GM06990 (cell line): ENCODE results near the gene IL27RA.
A peak's percentile ranks its signal among the peaks of the same experiment; 100 is the strongest.

Experiments
- DNase-seq: peaks from one replicate; pipeline ENCODE4 v3.0.0-alpha.2; 2011; ENCODE audit not compliant: insufficient read length; ENCODE audit errors: extremely low read depth
- H3K27me3 ChIP-seq: replicated peaks from 2 replicates; pipeline ENCODE4 v1.6.0; 2011; ENCODE audit warnings: low read length; ENCODE audit not compliant: control insufficient read depth, insufficient read depth
- H3K36me3 ChIP-seq: 2 replicates; pipeline ENCODE4 v1.5.1; 2011; ENCODE audit warnings: low read length; ENCODE audit not compliant: control insufficient read depth, insufficient read depth
- H3K4me3 ChIP-seq: replicated peaks from 2 replicates; pipeline ENCODE4 v1.5.1; 2011; ENCODE audit warnings: low read depth, mild to moderate bottlenecking, control low read depth, low read length
- TF ChIP-seq, protein P1 (sequence below): IDR thresholded peaks from 2 replicates; pipeline ENCODE4 v1.5.1; 2011; ENCODE audit warnings: low read length, control low read depth, mild to moderate bottlenecking, inconsistent platforms; ENCODE audit not compliant: insufficient read depth, poor library complexity, severe bottlenecking

The IL27RA gene

GRCh38 chr19:14081797-14082674, 50.5 kb downstream of the IL27RA start:
- TF ChIP-seq, protein P1, sequence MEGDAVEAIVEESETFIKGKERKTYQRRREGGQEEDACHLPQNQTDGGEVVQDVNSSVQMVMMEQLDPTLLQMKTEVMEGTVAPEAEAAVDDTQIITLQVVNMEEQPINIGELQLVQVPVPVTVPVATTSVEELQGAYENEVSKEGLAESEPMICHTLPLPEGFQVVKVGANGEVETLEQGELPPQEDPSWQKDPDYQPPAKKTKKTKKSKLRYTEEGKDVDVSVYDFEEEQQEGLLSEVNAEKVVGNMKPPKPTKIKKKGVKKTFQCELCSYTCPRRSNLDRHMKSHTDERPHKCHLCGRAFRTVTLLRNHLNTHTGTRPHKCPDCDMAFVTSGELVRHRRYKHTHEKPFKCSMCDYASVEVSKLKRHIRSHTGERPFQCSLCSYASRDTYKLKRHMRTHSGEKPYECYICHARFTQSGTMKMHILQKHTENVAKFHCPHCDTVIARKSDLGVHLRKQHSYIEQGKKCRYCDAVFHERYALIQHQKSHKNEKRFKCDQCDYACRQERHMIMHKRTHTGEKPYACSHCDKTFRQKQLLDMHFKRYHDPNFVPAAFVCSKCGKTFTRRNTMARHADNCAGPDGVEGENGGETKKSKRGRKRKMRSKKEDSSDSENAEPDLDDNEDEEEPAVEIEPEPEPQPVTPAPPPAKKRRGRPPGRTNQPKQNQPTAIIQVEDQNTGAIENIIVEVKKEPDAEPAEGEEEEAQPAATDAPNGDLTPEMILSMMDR = no peak
- H3K36me3 ChIP-seq = no peaks in the 10 kb centered on the region; the same call in 1 of the 2 replicates
- H3K4me3 ChIP-seq = peak overlapping the region; percentile 83
- H3K27me3 ChIP-seq = no peaks in the 10 kb centered on the region
- DNase-seq = no peak

- no peak for DNase-seq
- peak overlapping the region; percentile 83 for H3K4me3 ChIP-seq
- TF ChIP-seq, protein P1 = no peak
- H3K36me3 ChIP-seq = no peaks in the 10 kb centered on the region; the same call in 1 of the 2 replicates
- no peaks in the 10 kb centered on the region for H3K27me3 ChIP-seq
Measured at GRCh38 chr19:14082675-14082960, 51.1 kb downstream of the IL27RA start.

- Histone ChIP-seq H3K27me3 (no peaks in the 10 kb centered on the region), H3K36me3 (peaks cover 7% of the 10 kb centered on the region), H3K4me3 (no peak within 1 kb of the TSS)
- TF ChIP-seq, protein P1 = no peak
- DNase-seq = no peak
Measured at GRCh38 chr19:14085309-14085995, 53.9 kb downstream of the IL27RA start, which contains the start of gene C19orf67. C19orf67 (minus strand) TSS chr19:14085783; CDS start chr19:14085627, 156 bp downstream.

GRCh38 chr19:14086098-14086497, 54.5 kb downstream of the IL27RA start:
- TF ChIP-seq, protein P1 = no peak
- Histone ChIP-seq H3K36me3 (peaks cover 7% of the 10 kb centered on the region), H3K27me3 (no peaks in the 10 kb centered on the region), H3K4me3 (no peak overlapping the region)
- no peak for DNase-seq

- peaks cover 7% of the 10 kb centered on the region for H3K36me3 ChIP-seq
- TF ChIP-seq, protein P1 = no peak
- peak overlapping the region; percentile 69 for H3K4me3 ChIP-seq
- H3K27me3 ChIP-seq = no peaks in the 10 kb centered on the region
- DNase-seq = no peak
Measured at GRCh38 chr19:14088634-14089411, 57.3 kb downstream of the IL27RA start.
